ENCODE measurements around the gene NT5C3B.

NT5C3B gene

GRCh38 chr17:41784207-41784744 lies 51.8 kb downstream of the NT5C3B start:
- Histone ChIP-seq H3K27me3 (ENCODE audit: low read depth, low read length) (0 out of 2 replicates have a peak, but pooled peaks cover 2% of the 10 kb centered on the region), H3K4me1 (ENCODE audit: low read length) (peaks cover 22% of the 10 kb centered on the region), H3K9ac (ENCODE audit: low read length) (no peak overlapping the region; the same call in 1 of the 2 replicates), H3K4me2 (ENCODE audit: low read length) (peak overlapping the region; percentile 76), H4K20me1 (ENCODE audit: insufficient read depth, low read length) (no peaks in the 10 kb centered on the region), H3K4me3 (ENCODE audit: low read length) (peak overlapping the region; percentile 56; the same call in 1 of the 2 replicates), H2AFZ (ENCODE audit: low read depth, low read length) (peak overlapping the region; percentile 23; the same call in 1 of the 2 replicates), H3K36me3 (replicated peaks; ENCODE audit: low read depth, low read length) (no peaks in the 10 kb centered on the region), H3K27ac (ENCODE audit: low read length) (no peak overlapping the region), H3K79me2 (ENCODE audit: low read length) (no peaks in the 10 kb centered on the region), H3K9me3 (ENCODE audit: insufficient read depth, low read length) (no peaks in the 10 kb centered on the region)
- TF ChIP-seq CTCF (IDR thresholded peaks at IDR 0.05; ENCODE audit: low read depth, low read length) (no peak), EZH2phosphoT487 (IDR thresholded peaks at IDR 0.05; ENCODE audit: low read depth) (no peak)

GRCh38 chr17:41782142-41782541 lies 53.9 kb downstream of the NT5C3B start:
- no peaks in the 10 kb centered on the region for H4K20me1 ChIP-seq (ENCODE audit: insufficient read depth, low read length)
- H3K4me1 ChIP-seq (ENCODE audit: low read length), result peaks cover 22% of the 10 kb centered on the region
- H3K4me2 ChIP-seq (ENCODE audit: low read length), result no peak overlapping the region
- no peaks in the 10 kb centered on the region for H3K36me3 ChIP-seq (replicated peaks; ENCODE audit: low read depth, low read length)
- H3K27ac ChIP-seq (ENCODE audit: low read length), result no peak overlapping the region
- H3K27me3 ChIP-seq (ENCODE audit: low read depth, low read length), result no peaks in the 10 kb centered on the region
- no peak overlapping the region for H3K4me3 ChIP-seq (ENCODE audit: low read length)
- no peaks in the 10 kb centered on the region for H3K79me2 ChIP-seq (ENCODE audit: low read length)
- TF ChIP-seq CTCF (IDR thresholded peaks at IDR 0.05; ENCODE audit: low read depth, low read length) (no peak), EZH2phosphoT487 (IDR thresholded peaks at IDR 0.05; ENCODE audit: low read depth) (no peak)
- no peak overlapping the region for H3K9ac ChIP-seq (ENCODE audit: low read length)
- no peaks in the 10 kb centered on the region for H3K9me3 ChIP-seq (ENCODE audit: insufficient read depth, low read length)
- no peak overlapping the region for H2AFZ ChIP-seq (ENCODE audit: low read depth, low read length)

- Histone ChIP-seq H3K9ac (ENCODE audit: low read length) (no peak overlapping the region), H3K4me2 (ENCODE audit: low read length) (no peak overlapping the region), H3K27ac (ENCODE audit: low read length) (no peak overlapping the region), H2AFZ (ENCODE audit: low read depth, low read length) (no peak overlapping the region), H3K4me1 (ENCODE audit: low read length) (peaks cover 22% of the 10 kb centered on the region), H3K9me3 (ENCODE audit: insufficient read depth, low read length) (no peaks in the 10 kb centered on the region), H3K27me3 (ENCODE audit: low read depth, low read length) (no peaks in the 10 kb centered on the region), H3K79me2 (ENCODE audit: low read length) (no peaks in the 10 kb centered on the region), H3K36me3 (replicated peaks; ENCODE audit: low read depth, low read length) (no peaks in the 10 kb centered on the region), H4K20me1 (ENCODE audit: insufficient read depth, low read length) (no peaks in the 10 kb centered on the region), H3K4me3 (ENCODE audit: low read length) (no peak overlapping the region)
- TF ChIP-seq EZH2phosphoT487 (IDR thresholded peaks at IDR 0.05; ENCODE audit: low read depth) (no peak), CTCF (IDR thresholded peaks at IDR 0.05; ENCODE audit: low read depth, low read length) (no peak)
Measured at GRCh38 chr17:41781404-41782110, 54.5 kb downstream of the NT5C3B start.

- Histone ChIP-seq H3K4me3 (ENCODE audit: low read length) (no peak overlapping the region), H4K20me1 (ENCODE audit: insufficient read depth, low read length) (no peaks in the 10 kb centered on the region), H3K27me3 (ENCODE audit: low read depth, low read length) (peaks cover 6% of the 10 kb centered on the region; the same call in 1 of the 2 replicates), H3K79me2 (ENCODE audit: low read length) (no peaks in the 10 kb centered on the region), H3K4me2 (ENCODE audit: low read length) (no peak overlapping the region), H3K9me3 (ENCODE audit: insufficient read depth, low read length) (no peaks in the 10 kb centered on the region), H3K27ac (ENCODE audit: low read length) (no peak overlapping the region), H3K36me3 (replicated peaks; ENCODE audit: low read depth, low read length) (no peaks in the 10 kb centered on the region), H3K9ac (ENCODE audit: low read length) (no peak overlapping the region), H2AFZ (ENCODE audit: low read depth, low read length) (no peak overlapping the region), H3K4me1 (ENCODE audit: low read length) (peaks cover 12% of the 10 kb centered on the region)
- TF ChIP-seq CTCF (IDR thresholded peaks at IDR 0.05; ENCODE audit: low read depth, low read length), result no peak
- TF ChIP-seq EZH2phosphoT487 (IDR thresholded peaks at IDR 0.05; ENCODE audit: low read depth), result no peak
Measured at GRCh38 chr17:41779954-41780353, 56.1 kb downstream of the NT5C3B start.
